ENCODE data around the gene CDX1.

Gene CDX1

GRCh38 chr5:150219142-150219541 is 52.6 kb downstream of the CDX1 start:
- Histone ChIP-seq H3K4me3 (no peak overlapping the region), H3K9ac (ENCODE audit: insufficient read length) (no peak overlapping the region), H3K9me3 (ENCODE audit: low read depth, low read length) (no peaks in the 10 kb centered on the region), H3K27ac (no peak overlapping the region), H3K36me3 (ENCODE audit: insufficient read depth, low read length) (no peaks in the 10 kb centered on the region)
- DNase-seq (ENCODE audit: low read depth, low spot score) = no peak
- TF ChIP-seq FOXP2 (optimal IDR thresholded peaks at IDR 0.05; ENCODE audit: control extremely low read depth, extremely low read length, insufficient read depth) = no peak
- no peak for TF ChIP-seq POLR2AphosphoS5 (IDR thresholded peaks at IDR 0.05; ENCODE audit: borderline replicate concordance, low read depth, low read length)
- TF ChIP-seq EZH2 (IDR thresholded peaks at IDR 0.05) = no peak

GRCh38 chr5:150219861-150220260 is 53.3 kb downstream of the CDX1 start:
- no peaks in the 10 kb centered on the region for H3K36me3 ChIP-seq (ENCODE audit: insufficient read depth, low read length)
- H3K9ac ChIP-seq (ENCODE audit: insufficient read length) = no peak overlapping the region
- no peaks in the 10 kb centered on the region for H3K9me3 ChIP-seq (ENCODE audit: low read depth, low read length)
- TF ChIP-seq POLR2AphosphoS5 (IDR thresholded peaks at IDR 0.05; ENCODE audit: borderline replicate concordance, low read depth, low read length) (no peak), EZH2 (IDR thresholded peaks at IDR 0.05) (no peak), FOXP2 (optimal IDR thresholded peaks at IDR 0.05; ENCODE audit: control extremely low read depth, extremely low read length, insufficient read depth) (no peak)
- H3K4me3 ChIP-seq = no peak overlapping the region
- DNase-seq (ENCODE audit: low read depth, low spot score) = no peak
- H3K27ac ChIP-seq = no peak overlapping the region

GRCh38 chr5:150221471-150221870 is 54.9 kb downstream of the CDX1 start:
- Histone ChIP-seq H3K9me3 (ENCODE audit: low read depth, low read length) (no peaks in the 10 kb centered on the region), H3K27ac (no peak overlapping the region)
- DNase-seq (ENCODE audit: low read depth, low spot score) = no peak

GRCh38 chr5:150222906-150223305 is 56.3 kb downstream of the CDX1 start:
- Histone ChIP-seq H3K9ac (ENCODE audit: insufficient read length) (no peak overlapping the region), H3K36me3 (ENCODE audit: insufficient read depth, low read length) (no peaks in the 10 kb centered on the region), H3K9me3 (ENCODE audit: low read depth, low read length) (no peaks in the 10 kb centered on the region), H3K27ac (no peak overlapping the region), H3K4me3 (no peak overlapping the region)
- TF ChIP-seq FOXP2 (optimal IDR thresholded peaks at IDR 0.05; ENCODE audit: control extremely low read depth, extremely low read length, insufficient read depth) (no peak), POLR2AphosphoS5 (IDR thresholded peaks at IDR 0.05; ENCODE audit: borderline replicate concordance, low read depth, low read length) (no peak), EZH2 (IDR thresholded peaks at IDR 0.05) (no peak)
- DNase-seq (ENCODE audit: low read depth, low spot score) = no peak

More at GRCh38 chr5:150221471-150221870, 54.9 kb downstream of the CDX1 start:
- TF ChIP-seq FOXP2 (optimal IDR thresholded peaks at IDR 0.05; ENCODE audit: control extremely low read depth, extremely low read length, insufficient read depth) = no peak
- no peak for TF ChIP-seq EZH2 (IDR thresholded peaks at IDR 0.05)
- TF ChIP-seq POLR2AphosphoS5 (IDR thresholded peaks at IDR 0.05; ENCODE audit: borderline replicate concordance, low read depth, low read length) = no peak
- no peaks in the 10 kb centered on the region for H3K36me3 ChIP-seq (ENCODE audit: insufficient read depth, low read length)
- H3K9ac ChIP-seq (ENCODE audit: insufficient read length) = no peak overlapping the region
- H3K4me3 ChIP-seq = no peak overlapping the region

- Histone ChIP-seq H3K9me3 (ENCODE audit: low read depth, low read length) (no peaks in the 10 kb centered on the region), H3K9ac (ENCODE audit: insufficient read length) (no peak overlapping the region), H3K4me3 (no peak overlapping the region), H3K36me3 (ENCODE audit: insufficient read depth, low read length) (no peaks in the 10 kb centered on the region), H3K27ac (no peak overlapping the region)
- TF ChIP-seq EZH2 (IDR thresholded peaks at IDR 0.05) (no peak), POLR2AphosphoS5 (IDR thresholded peaks at IDR 0.05; ENCODE audit: borderline replicate concordance, low read depth, low read length) (no peak), FOXP2 (optimal IDR thresholded peaks at IDR 0.05; ENCODE audit: control extremely low read depth, extremely low read length, insufficient read depth) (no peak)
- DNase-seq (ENCODE audit: low read depth, low spot score) = no peak
Measured at GRCh38 chr5:150223474-150223873, 56.9 kb downstream of the CDX1 start.

GRCh38 chr5:150224483-150225027 is 58.0 kb downstream of the CDX1 start:
- no peak overlapping the region for H3K9ac ChIP-seq (ENCODE audit: insufficient read length)
- no peaks in the 10 kb centered on the region for H3K9me3 ChIP-seq (ENCODE audit: low read depth, low read length)
- no peak overlapping the region for H3K4me3 ChIP-seq
- no peak overlapping the region for H3K27ac ChIP-seq
- TF ChIP-seq POLR2AphosphoS5 (IDR thresholded peaks at IDR 0.05; ENCODE audit: borderline replicate concordance, low read depth, low read length) = no peak
- no peak for TF ChIP-seq FOXP2 (optimal IDR thresholded peaks at IDR 0.05; ENCODE audit: control extremely low read depth, extremely low read length, insufficient read depth)
- no peak for TF ChIP-seq EZH2 (IDR thresholded peaks at IDR 0.05)
- DNase-seq (ENCODE audit: low read depth, low spot score) = no peak
- no peaks in the 10 kb centered on the region for H3K36me3 ChIP-seq (ENCODE audit: insufficient read depth, low read length)

GRCh38 chr5:150227036-150227435 is 60.5 kb downstream of the CDX1 start:
- no peak for DNase-seq (ENCODE audit: low read depth, low spot score)
- Histone ChIP-seq H3K4me3 (no peak overlapping the region), H3K9me3 (ENCODE audit: low read depth, low read length) (no peaks in the 10 kb centered on the region), H3K36me3 (ENCODE audit: insufficient read depth, low read length) (no peaks in the 10 kb centered on the region), H3K9ac (ENCODE audit: insufficient read length) (no peak overlapping the region), H3K27ac (no peak overlapping the region)
- no peak for TF ChIP-seq EZH2 (IDR thresholded peaks at IDR 0.05)

GRCh38 chr5:150227606-150228273 is 61.2 kb downstream of the CDX1 start:
- TF ChIP-seq FOXP2 (optimal IDR thresholded peaks at IDR 0.05; ENCODE audit: control extremely low read depth, extremely low read length, insufficient read depth) (no peak), EZH2 (IDR thresholded peaks at IDR 0.05) (no peak), POLR2AphosphoS5 (IDR thresholded peaks at IDR 0.05; ENCODE audit: borderline replicate concordance, low read depth, low read length) (no peak)
- H3K9ac ChIP-seq (ENCODE audit: insufficient read length) = no peak overlapping the region
- H3K36me3 ChIP-seq (ENCODE audit: insufficient read depth, low read length) = no peaks in the 10 kb centered on the region
- DNase-seq (ENCODE audit: low read depth, low spot score) = no peak
- no peak overlapping the region for H3K4me3 ChIP-seq
- H3K9me3 ChIP-seq (ENCODE audit: low read depth, low read length) = no peaks in the 10 kb centered on the region
- no peak overlapping the region for H3K27ac ChIP-seq

- TF ChIP-seq EZH2 (IDR thresholded peaks at IDR 0.05) (no peak), FOXP2 (optimal IDR thresholded peaks at IDR 0.05; ENCODE audit: control extremely low read depth, extremely low read length, insufficient read depth) (no peak), POLR2AphosphoS5 (IDR thresholded peaks at IDR 0.05; ENCODE audit: borderline replicate concordance, low read depth, low read length) (no peak)
- no peak overlapping the region for H3K4me3 ChIP-seq
- no peaks in the 10 kb centered on the region for H3K36me3 ChIP-seq (ENCODE audit: insufficient read depth, low read length)
- H3K27ac ChIP-seq = no peak overlapping the region
- DNase-seq (ENCODE audit: low read depth, low spot score) = no peak
- no peak overlapping the region for H3K9ac ChIP-seq (ENCODE audit: insufficient read length)
- no peaks in the 10 kb centered on the region for H3K9me3 ChIP-seq (ENCODE audit: low read depth, low read length)
Measured at GRCh38 chr5:150229571-150229970, 63.0 kb downstream of the CDX1 start.

Measured in SK-N-MC (cell line).